Memory B cell (primary cell): ENCODE results near the gene LIMS1.
"Not testable (repeated sequence)": the region's sequence is repeated elsewhere in the genome, so short reads cannot be mapped to it uniquely, and the experiment has no call there.

Experiments used
- ATAC-seq: fragments of 150-1000 bp; cut with Tn5 transposase; 2 replicates; pipeline ENCODE4 v1.10.0; 2021; ENCODE audit warnings: low read depth, mild to moderate bottlenecking, moderate library complexity
- DNase-seq, 2 donors: peaks; one replicate each; pipeline ENCODE4 v3.0.0; 2022; ENCODE audit warnings: low spot score in 2 of 2
- H3K27ac Mint-ChIP-seq: one replicate; pipeline ENCODE4 v1.8.0; 2022; ENCODE audit warnings: mild to moderate bottlenecking, moderate library complexity, mixed read lengths
- H3K27me3 Mint-ChIP-seq: one replicate; pipeline ENCODE4 v1.8.0; 2022; ENCODE audit warnings: mixed read lengths
- H3K36me3 Mint-ChIP-seq: one replicate; pipeline ENCODE4 v1.8.0; 2022; ENCODE audit warnings: mild to moderate bottlenecking, mixed read lengths
- H3K4me1 Mint-ChIP-seq: one replicate; pipeline ENCODE4 v1.8.0; 2022; ENCODE audit warnings: mixed read lengths
- H3K4me3 Mint-ChIP-seq: one replicate; pipeline ENCODE4 v1.8.0; 2022; ENCODE audit warnings: mild to moderate bottlenecking, moderate library complexity, mixed read lengths
- H3K9me3 Mint-ChIP-seq: one replicate; pipeline ENCODE4 v1.8.0; 2022; ENCODE audit warnings: mixed read lengths

LIMS1 gene

GRCh38 chr2:108632332-108633160 lies 98.3 kb downstream of the LIMS1 start:
- peak overlapping the region; percentile 18 for H3K27ac Mint-ChIP-seq
- ATAC-seq, result no peak
- no peaks in the 10 kb centered on the region for H3K27me3 Mint-ChIP-seq
- no peaks in the 10 kb centered on the region for H3K36me3 Mint-ChIP-seq
- no peak overlapping the region for H3K4me3 Mint-ChIP-seq
- no peaks in the 10 kb centered on the region for H3K9me3 Mint-ChIP-seq
- peaks cover 26% of the 10 kb centered on the region for H3K4me1 Mint-ChIP-seq
- DNase-seq, result no peak

DNA sequence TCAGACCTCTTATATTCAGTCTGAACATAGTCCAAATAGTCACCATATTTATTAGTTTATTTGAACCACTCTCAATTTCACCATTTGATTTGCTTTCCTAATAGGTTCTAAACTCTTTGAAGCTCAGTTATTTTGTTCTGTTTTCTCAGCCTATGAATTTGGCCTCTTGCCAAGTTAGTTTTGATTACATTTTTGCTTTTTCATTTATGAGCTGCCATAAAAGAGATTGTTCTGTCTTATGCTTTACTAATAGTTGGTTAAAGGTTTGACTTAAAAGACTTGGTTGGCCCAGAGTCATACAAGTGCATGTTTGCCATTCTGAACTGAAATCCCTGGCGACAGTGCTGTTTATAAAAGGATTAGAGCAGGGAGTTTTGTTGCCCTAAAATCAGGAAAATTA lies 99.1 kb downstream of the LIMS1 start:
- ATAC-seq (no peak), DNase-seq (no peak)
- Mint-ChIP-seq H3K4me1 (peaks cover 26% of the 10 kb centered on the region), H3K27ac (no peak overlapping the region), H3K27me3 (no peaks in the 10 kb centered on the region), H3K4me3 (no peak overlapping the region), H3K9me3 (no peaks in the 10 kb centered on the region), H3K36me3 (no peaks in the 10 kb centered on the region)

GRCh38 chr2:108634011-108634410 lies 99.7 kb downstream of the LIMS1 start:
- no peaks in the 10 kb centered on the region for H3K27me3 Mint-ChIP-seq
- ATAC-seq (no peak), DNase-seq (no peak)
- no peak overlapping the region for H3K27ac Mint-ChIP-seq
- H3K4me1 Mint-ChIP-seq, result peaks cover 24% of the 10 kb centered on the region
- H3K9me3 Mint-ChIP-seq, result no peaks in the 10 kb centered on the region
- H3K4me3 Mint-ChIP-seq, result no peak overlapping the region
- H3K36me3 Mint-ChIP-seq, result no peaks in the 10 kb centered on the region

- no peaks in the 10 kb centered on the region for H3K9me3 Mint-ChIP-seq
- no peak for ATAC-seq
- H3K4me1 Mint-ChIP-seq, result peaks cover 18% of the 10 kb centered on the region
- H3K4me3 Mint-ChIP-seq, result no peak overlapping the region
- H3K36me3 Mint-ChIP-seq, result no peaks in the 10 kb centered on the region
- no peak overlapping the region for H3K27ac Mint-ChIP-seq
- no peak for DNase-seq
- H3K27me3 Mint-ChIP-seq, result no peaks in the 10 kb centered on the region
These were observed 100.4 kb downstream of the LIMS1 start for GRCh38 chr2:108634576-108635160.

DNA sequence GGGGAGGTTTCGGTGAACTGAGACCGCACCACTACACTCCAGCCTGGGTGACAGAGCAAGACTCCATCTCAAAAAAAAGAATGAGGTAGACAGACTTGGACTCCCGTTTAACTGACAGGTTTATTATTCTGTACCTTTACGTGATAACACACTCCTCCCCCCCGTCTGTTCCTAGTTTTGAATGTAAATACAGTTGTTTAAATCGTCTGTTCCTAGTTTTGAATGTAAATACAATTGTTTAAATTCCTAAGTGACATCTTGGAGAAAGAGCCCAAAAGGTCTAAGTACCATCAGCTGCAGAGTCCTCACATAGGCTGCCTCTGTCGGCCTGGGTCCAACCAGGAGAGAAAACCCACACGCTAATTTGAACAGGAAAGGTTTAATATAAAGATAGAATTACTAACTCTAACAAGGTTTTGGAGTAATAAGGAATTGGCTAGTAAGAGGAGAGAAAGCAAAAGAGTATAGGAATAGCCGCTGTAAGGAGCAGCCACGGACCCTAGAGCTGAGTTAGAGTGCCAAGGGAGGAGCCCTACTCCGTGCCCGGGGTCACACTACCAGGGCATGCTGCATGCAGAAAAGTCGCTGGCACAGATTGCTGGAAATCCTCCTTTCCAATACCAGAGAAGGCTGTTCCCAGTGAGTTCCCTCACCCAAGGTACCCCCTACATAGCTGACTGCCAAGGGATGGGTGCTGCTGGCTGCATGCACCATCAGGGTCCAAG lies 101.5 kb downstream of the LIMS1 start:
- peak; percentile 7 for ATAC-seq
- peaks cover 23% of the 10 kb centered on the region for H3K4me1 Mint-ChIP-seq

DNA sequence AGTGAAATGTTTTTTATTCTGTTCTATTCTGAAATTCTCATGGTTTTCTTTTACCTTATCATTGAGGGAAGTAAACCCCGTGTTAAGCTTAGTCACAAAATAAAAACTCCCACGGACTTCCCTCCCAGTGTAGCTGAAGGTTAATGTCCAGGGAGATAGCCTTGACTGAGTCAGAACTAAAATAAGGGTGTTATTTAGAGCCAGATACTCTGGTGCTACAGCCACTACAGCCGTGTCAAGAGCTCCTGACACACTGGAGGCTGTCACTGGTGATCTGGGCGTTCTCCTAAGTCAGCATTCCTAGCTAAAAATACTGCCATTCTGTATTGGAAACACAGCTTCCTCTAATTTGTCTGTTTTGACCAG lies 103.0 kb downstream of the LIMS1 start:
- Mint-ChIP-seq H3K4me1 (peaks cover 19% of the 10 kb centered on the region), H3K9me3 (no peaks in the 10 kb centered on the region), H3K4me3 (no peak overlapping the region), H3K27me3 (no peaks in the 10 kb centered on the region), H3K27ac (no peak overlapping the region), H3K36me3 (no peaks in the 10 kb centered on the region)
- DNase-seq, result no peak
- ATAC-seq, result no peak

More for the DNA sequence above, 101.5 kb downstream of the LIMS1 start:
- Mint-ChIP-seq H3K9me3 (no peaks in the 10 kb centered on the region), H3K27me3 (no peaks in the 10 kb centered on the region), H3K36me3 (no peaks in the 10 kb centered on the region), H3K4me3 (no peak overlapping the region), H3K27ac (no peak overlapping the region)
- no peak for DNase-seq

GRCh38 chr2:108640731-108641130 lies 106.5 kb downstream of the LIMS1 start:
- H3K36me3 Mint-ChIP-seq, result peaks cover 5% of the 10 kb centered on the region
- no peaks in the 10 kb centered on the region for H3K27me3 Mint-ChIP-seq
- no peak overlapping the region for H3K27ac Mint-ChIP-seq
- DNase-seq (no peak), ATAC-seq (no peak)
- no peaks in the 10 kb centered on the region for H3K9me3 Mint-ChIP-seq
- no peak overlapping the region for H3K4me3 Mint-ChIP-seq
- peaks cover 15% of the 10 kb centered on the region for H3K4me1 Mint-ChIP-seq

DNA sequence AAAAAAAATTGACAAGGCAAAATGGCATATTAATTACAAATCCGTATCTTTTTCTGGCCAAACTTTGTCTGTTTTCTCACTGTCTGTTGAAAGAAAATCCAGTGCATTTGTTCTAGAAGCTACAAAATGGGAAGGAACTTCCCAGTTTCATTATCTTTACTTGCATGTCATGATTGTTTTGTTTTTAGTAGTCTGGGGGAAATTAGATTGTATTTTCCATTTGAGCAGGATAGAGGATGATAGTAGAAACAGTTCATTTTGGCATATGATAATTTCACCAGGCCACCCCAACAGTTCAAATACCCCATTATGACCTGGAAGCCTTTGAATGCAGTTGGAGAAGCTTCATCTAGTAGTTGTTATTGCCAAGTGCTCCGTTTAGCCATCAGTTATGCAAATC lies 107.5 kb downstream of the LIMS1 start:
- no peak for ATAC-seq

GRCh38 chr2:108643261-108643849 lies 109.1 kb downstream of the LIMS1 start:
- peaks cover 5% of the 10 kb centered on the region for H3K36me3 Mint-ChIP-seq
- H3K4me1 Mint-ChIP-seq, result peaks cover 14% of the 10 kb centered on the region
- no peaks in the 10 kb centered on the region for H3K27me3 Mint-ChIP-seq
- H3K27ac Mint-ChIP-seq, result no peak overlapping the region
- no peak overlapping the region for H3K4me3 Mint-ChIP-seq
- no peak for DNase-seq
- H3K9me3 Mint-ChIP-seq, result no peaks in the 10 kb centered on the region
- ATAC-seq, result no peak

More for the DNA sequence above, 107.5 kb downstream of the LIMS1 start:
- Mint-ChIP-seq H3K4me1 (peaks cover 14% of the 10 kb centered on the region), H3K27me3 (no peaks in the 10 kb centered on the region), H3K27ac (no peak overlapping the region), H3K9me3 (no peaks in the 10 kb centered on the region), H3K4me3 (no peak overlapping the region), H3K36me3 (peaks cover 5% of the 10 kb centered on the region)
- no peak for DNase-seq

DNA sequence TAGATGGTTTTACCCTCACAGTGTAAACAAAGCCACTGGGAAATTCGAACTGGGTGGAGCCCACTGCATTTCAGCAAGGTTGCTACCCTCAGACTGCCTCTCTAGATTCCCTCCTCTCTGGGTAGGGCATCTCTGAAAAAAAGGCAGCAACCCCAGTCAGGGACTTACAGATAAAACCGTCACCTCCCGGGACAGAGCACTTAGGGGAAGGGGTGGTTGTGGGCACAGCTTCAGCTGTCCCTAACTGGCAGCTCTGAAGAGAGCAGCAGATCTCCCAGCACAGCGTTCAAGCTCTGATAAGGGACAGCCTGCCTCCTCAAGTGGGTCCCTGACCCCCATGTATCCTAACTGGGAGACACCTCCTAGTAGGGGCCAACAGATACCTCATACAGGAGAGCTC lies 109.6 kb downstream of the LIMS1 start:
- DNase-seq, H3K36me3 Mint-ChIP-seq, H3K27ac Mint-ChIP-seq, ATAC-seq, H3K9me3 Mint-ChIP-seq, H3K4me3 Mint-ChIP-seq, H3K27me3 Mint-ChIP-seq: not testable (repeated sequence)
- peaks cover 14% of the 10 kb centered on the region for H3K4me1 Mint-ChIP-seq

DNA sequence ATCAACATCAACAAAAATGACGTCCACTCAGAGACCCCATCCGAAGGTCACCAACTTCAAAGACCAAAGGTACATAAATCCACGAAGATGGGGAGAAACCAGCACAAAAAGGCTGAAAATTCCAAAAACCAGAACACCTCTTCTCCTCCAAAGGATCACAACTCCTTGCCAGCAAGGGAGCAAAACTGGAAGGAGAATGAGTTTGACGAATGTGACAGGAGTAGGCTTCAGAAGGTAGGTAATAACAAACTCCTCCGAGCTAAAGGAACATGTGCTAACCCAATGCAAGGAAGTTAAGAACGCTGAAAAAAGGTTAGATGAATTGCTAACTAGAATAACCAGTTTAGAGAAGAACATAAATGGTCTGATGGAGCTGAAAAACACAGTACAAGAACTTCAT lies 110.2 kb downstream of the LIMS1 start:
- H3K27me3 Mint-ChIP-seq, DNase-seq, H3K27ac Mint-ChIP-seq, H3K9me3 Mint-ChIP-seq, H3K36me3 Mint-ChIP-seq, H3K4me3 Mint-ChIP-seq, ATAC-seq: not testable (repeated sequence)
- peaks cover 14% of the 10 kb centered on the region for H3K4me1 Mint-ChIP-seq

GRCh38 chr2:108648796-108649195 lies 114.5 kb downstream of the LIMS1 start:
- H3K36me3 Mint-ChIP-seq, H3K4me3 Mint-ChIP-seq, H3K9me3 Mint-ChIP-seq, DNase-seq, H3K27me3 Mint-ChIP-seq, ATAC-seq, H3K27ac Mint-ChIP-seq: not testable (repeated sequence)
- H3K4me1 Mint-ChIP-seq, result peaks cover 18% of the 10 kb centered on the region

DNA sequence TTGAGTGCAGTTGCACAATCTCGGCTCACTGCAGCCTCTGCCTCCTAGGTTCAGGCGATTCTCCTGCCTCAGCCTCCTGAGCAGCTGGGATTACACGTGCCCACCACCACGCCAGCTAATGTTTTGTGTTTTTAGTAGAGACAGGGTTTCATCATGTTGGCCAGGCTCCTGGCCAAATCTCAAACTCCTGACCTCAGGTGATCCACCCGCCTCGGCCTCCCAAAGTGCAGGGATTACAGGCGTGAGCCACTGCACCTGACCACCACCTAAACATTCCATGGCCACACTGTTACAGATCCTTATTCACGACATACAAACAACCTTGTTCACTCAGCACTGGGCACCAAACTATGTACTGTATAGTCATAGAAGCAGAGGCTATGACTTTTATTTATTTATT lies 116.2 kb downstream of the LIMS1 start:
- H3K27me3 Mint-ChIP-seq, H3K36me3 Mint-ChIP-seq, ATAC-seq, H3K4me3 Mint-ChIP-seq, H3K9me3 Mint-ChIP-seq, H3K27ac Mint-ChIP-seq, DNase-seq: not testable (repeated sequence)
- peaks cover 18% of the 10 kb centered on the region for H3K4me1 Mint-ChIP-seq

GRCh38 chr2:108651468-108651867 lies 117.2 kb downstream of the LIMS1 start:
- H3K27ac Mint-ChIP-seq, ATAC-seq, H3K9me3 Mint-ChIP-seq, H3K36me3 Mint-ChIP-seq, DNase-seq, H3K4me3 Mint-ChIP-seq, H3K27me3 Mint-ChIP-seq: not testable (repeated sequence)
- H3K4me1 Mint-ChIP-seq, result peaks cover 15% of the 10 kb centered on the region
